IPS-11a (cell line): Measurements from ENCODE around the gene PRDM9.
"Not testable (repeated sequence)": the region's sequence is repeated elsewhere in the genome, so short reads cannot be mapped to it uniquely, and the experiment has no call there.

Source experiments
- H3K4me3 ChIP-seq: one replicate; pipeline ENCODE4 v1.5.1; 2013; ENCODE audit warnings: low read depth, low read length, control low read depth

The PRDM9 gene

DNA sequence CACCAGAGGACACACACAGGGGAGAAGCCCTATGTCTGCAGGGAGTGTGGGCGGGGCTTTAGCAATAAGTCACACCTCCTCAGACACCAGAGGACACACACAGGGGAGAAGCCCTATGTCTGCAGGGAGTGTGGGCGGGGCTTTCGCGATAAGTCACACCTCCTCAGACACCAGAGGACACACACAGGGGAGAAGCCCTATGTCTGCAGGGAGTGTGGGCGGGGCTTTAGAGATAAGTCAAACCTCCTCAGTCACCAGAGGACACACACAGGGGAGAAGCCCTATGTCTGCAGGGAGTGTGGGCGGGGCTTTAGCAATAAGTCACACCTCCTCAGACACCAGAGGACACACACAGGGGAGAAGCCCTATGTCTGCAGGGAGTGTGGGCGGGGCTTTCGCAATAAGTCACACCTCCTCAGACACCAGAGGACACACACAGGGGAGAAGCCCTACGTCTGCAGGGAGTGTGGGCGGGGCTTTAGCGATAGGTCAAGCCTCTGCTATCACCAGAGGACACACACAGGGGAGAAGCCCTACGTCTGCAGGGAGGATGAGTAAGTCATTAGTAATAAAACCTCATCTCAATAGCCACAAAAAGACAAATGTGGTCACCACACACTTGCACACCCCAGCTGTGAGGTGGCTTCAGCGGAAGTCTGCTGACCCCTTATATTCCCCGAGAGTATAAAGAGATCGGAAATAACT lies 20.0 kb downstream of the PRDM9 start:
- not testable (repeated sequence) for H3K4me3 ChIP-seq

DNA sequence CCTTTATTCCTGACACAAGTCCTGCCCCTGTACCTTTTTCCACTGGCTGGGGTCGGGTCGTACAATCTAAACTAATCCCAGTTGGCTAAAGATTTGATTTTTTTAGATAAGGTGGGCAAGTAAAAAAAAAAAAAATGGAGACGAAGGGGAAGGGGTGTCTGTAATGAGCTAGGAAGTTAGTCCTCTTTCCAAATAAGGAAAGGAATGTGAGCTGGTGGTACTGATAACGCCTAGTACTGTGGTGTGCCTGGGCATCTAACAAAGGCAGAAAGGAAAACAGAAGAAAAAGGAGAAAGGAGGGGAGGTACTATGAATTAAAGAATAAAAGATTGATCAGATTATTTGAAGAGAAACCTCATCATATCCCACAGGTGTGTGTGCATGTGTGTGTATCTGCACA lies 21.3 kb downstream of the PRDM9 start:
- no peak overlapping the region for H3K4me3 ChIP-seq

DNA sequence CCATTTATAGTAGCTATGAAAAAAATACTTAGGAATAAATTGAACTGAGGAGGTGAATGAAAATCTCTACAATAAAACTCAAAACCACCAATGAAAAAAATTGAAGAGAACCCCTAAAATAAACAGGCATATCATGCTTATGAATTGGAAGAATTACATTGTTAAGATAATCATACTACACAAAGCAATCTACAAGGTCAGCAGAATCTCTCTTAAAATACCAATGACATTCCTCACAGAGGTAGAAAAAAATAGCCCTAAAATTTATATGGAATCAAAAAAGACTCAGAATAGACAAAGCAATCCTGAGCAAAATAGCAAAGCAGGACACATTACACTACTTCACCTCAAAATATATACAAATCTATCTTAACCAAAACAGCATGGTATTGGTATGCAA lies 23.2 kb downstream of the PRDM9 start:
- no peak overlapping the region for H3K4me3 ChIP-seq

DNA sequence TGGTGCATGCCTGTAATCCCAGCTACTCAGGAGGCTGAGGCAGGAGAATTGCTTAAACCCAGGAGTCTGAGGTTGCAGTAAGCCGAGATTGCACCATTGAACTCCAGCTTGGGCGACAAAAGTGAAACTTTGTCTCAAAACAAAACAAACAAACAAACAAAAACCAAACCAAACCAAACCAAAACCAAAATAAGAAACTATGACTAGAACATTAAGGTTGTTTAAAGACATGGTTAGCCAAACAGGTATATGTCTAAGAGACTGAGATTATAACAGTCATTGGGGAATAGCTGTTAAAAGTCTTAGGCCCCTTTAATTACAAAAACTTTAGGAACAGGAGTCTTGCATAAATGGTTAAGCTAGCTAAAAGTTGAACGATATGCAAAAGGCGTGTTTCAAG lies 63.6 kb downstream of the PRDM9 start:
- H3K4me3 ChIP-seq, result no peak overlapping the region
